DND-41 (cell line): ENCODE data around the gene NOS1AP.

Experiments used
- EZH2 ChIP-seq: IDR thresholded peaks from 3 replicates; pipeline ENCODE4 v1.6.1; 2012; ENCODE audit warnings: borderline replicate concordance, low read depth, mild to moderate bottlenecking, moderate library complexity, low read length, inconsistent platforms; ENCODE audit not compliant: severe bottlenecking
- TF ChIP-seq, protein P1 (sequence below): IDR thresholded peaks from 2 replicates; pipeline ENCODE4 v1.5.1; 2012; ENCODE audit warnings: borderline replicate concordance, low read length, moderate library complexity, mild to moderate bottlenecking; ENCODE audit not compliant: poor library complexity, severe bottlenecking; ENCODE audit errors: extremely low read depth

DNA sequence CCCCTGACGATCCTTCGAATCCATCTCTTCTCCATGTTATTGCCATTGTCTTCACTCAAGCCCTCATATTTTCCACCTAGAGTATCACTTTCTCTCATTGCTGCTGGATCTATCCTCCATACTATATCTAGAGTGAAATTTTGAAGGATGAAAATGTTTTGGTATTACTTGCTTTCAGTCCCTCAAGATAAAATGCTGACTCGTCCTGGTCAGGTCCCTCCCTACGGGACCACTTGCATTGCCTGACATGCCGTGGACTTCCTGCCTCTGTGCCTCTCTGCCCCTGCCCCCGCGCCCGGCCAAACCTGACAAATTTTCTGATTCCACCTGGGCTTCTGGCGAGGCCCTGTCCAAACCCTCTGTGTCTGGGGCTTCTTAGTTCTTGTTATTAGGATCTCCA, 283.6 kb downstream of the NOS1AP start:
- TF ChIP-seq, protein P1, sequence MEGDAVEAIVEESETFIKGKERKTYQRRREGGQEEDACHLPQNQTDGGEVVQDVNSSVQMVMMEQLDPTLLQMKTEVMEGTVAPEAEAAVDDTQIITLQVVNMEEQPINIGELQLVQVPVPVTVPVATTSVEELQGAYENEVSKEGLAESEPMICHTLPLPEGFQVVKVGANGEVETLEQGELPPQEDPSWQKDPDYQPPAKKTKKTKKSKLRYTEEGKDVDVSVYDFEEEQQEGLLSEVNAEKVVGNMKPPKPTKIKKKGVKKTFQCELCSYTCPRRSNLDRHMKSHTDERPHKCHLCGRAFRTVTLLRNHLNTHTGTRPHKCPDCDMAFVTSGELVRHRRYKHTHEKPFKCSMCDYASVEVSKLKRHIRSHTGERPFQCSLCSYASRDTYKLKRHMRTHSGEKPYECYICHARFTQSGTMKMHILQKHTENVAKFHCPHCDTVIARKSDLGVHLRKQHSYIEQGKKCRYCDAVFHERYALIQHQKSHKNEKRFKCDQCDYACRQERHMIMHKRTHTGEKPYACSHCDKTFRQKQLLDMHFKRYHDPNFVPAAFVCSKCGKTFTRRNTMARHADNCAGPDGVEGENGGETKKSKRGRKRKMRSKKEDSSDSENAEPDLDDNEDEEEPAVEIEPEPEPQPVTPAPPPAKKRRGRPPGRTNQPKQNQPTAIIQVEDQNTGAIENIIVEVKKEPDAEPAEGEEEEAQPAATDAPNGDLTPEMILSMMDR: no peak
- no peak for TF ChIP-seq EZH2
